ENCODE measurements around the gene IL17RC. TPM values are rescaled to one million over a fixed set of nuclear protein-coding genes. Genes with fewer than 3 reads are reported as not detected.

IL17RC gene
- total and polyA plus RNA-seq, 2 experiments from 2014 or later: 8.4 to 12.6 TPM

DNA sequence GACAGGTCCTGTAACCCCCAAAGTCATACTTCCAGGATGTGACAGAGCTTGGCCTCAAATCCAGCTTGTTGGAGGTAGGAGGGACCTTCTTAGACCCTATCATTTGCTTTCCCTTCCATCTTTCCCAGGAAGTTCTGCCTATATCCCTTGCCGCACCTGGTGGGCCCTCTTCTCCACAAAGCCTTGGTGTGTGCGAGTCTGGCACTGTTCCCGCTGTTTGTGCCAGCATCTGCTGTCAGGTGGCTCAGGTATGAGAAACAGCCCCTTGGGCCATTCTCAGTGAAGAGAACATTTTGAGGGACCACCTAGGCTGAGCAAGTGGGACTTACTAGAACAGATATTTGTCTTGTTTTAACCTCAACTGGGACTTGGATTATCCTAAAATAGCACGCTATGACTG is 13.0 kb upstream of the IL17RC start:
- Histone ChIP-seq H3K9me2 (ENCODE audit: insufficient read depth) (no peaks in the 10 kb centered on the region), H3K79me2 (replicated peaks; ENCODE audit: insufficient read depth) (no peaks in the 10 kb centered on the region), H2AFZ (no peak overlapping the region), H3K27me3 (ENCODE audit: insufficient read depth) (no peaks in the 10 kb centered on the region), H3K4me1 (ENCODE audit: insufficient read depth) (peaks cover 17% of the 10 kb centered on the region), H3K4me3 (no peak overlapping the region), H3K36me3 (ENCODE audit: insufficient read depth) (no peaks in the 10 kb centered on the region), H3F3A (replicated peaks; ENCODE audit: low read depth) (no peaks in the 10 kb centered on the region), H4K20me1 (replicated peaks; ENCODE audit: insufficient read depth) (no peaks in the 10 kb centered on the region), H3K4me2 (no peak overlapping the region), H3K27ac (ENCODE audit: low read depth) (no peak overlapping the region)
- Mint-ChIP-seq H3K9me3 (no peaks in the 10 kb centered on the region), H3K4me1 (peaks cover 20% of the 10 kb centered on the region), H3K27me3 (ENCODE audit: insufficient read depth, low read depth, poor library complexity) (peaks cover 11% of the 10 kb centered on the region), H3K36me3 (ENCODE audit: low read depth) (no peaks in the 10 kb centered on the region; the same call in 2 of the 3 replicates), H3K4me3 (no peak overlapping the region), H3K27ac (no peak overlapping the region)
- TF ChIP-seq ZNF114 (CRISPR knock-in tag; IDR thresholded peaks at IDR 0.05) (no peak), CREB1 (CRISPR knock-in tag; IDR thresholded peaks at IDR 0.05; ENCODE audit: low read depth) (no peak), EZH2 (IDR thresholded peaks at IDR 0.05; ENCODE audit: low read depth, unreplicated experiment) (no peak), EZH2phosphoT487 (IDR thresholded peaks at IDR 0.05; ENCODE audit: unreplicated experiment) (no peak), NANOG (IDR thresholded peaks at IDR 0.05; ENCODE audit: borderline replicate concordance) (no peak), ZNF331 (CRISPR knock-in tag; IDR thresholded peaks at IDR 0.05; ENCODE audit: low read depth) (no peak), POLR2AphosphoS5 (IDR thresholded peaks at IDR 0.05; ENCODE audit: low read depth) (no peak), JUNB (IDR thresholded peaks at IDR 0.05; ENCODE audit: unreplicated experiment) (no peak), STAT1 (IDR thresholded peaks at IDR 0.05; ENCODE audit: unreplicated experiment) (no peak)
- TF ChIP-seq, protein P1, sequence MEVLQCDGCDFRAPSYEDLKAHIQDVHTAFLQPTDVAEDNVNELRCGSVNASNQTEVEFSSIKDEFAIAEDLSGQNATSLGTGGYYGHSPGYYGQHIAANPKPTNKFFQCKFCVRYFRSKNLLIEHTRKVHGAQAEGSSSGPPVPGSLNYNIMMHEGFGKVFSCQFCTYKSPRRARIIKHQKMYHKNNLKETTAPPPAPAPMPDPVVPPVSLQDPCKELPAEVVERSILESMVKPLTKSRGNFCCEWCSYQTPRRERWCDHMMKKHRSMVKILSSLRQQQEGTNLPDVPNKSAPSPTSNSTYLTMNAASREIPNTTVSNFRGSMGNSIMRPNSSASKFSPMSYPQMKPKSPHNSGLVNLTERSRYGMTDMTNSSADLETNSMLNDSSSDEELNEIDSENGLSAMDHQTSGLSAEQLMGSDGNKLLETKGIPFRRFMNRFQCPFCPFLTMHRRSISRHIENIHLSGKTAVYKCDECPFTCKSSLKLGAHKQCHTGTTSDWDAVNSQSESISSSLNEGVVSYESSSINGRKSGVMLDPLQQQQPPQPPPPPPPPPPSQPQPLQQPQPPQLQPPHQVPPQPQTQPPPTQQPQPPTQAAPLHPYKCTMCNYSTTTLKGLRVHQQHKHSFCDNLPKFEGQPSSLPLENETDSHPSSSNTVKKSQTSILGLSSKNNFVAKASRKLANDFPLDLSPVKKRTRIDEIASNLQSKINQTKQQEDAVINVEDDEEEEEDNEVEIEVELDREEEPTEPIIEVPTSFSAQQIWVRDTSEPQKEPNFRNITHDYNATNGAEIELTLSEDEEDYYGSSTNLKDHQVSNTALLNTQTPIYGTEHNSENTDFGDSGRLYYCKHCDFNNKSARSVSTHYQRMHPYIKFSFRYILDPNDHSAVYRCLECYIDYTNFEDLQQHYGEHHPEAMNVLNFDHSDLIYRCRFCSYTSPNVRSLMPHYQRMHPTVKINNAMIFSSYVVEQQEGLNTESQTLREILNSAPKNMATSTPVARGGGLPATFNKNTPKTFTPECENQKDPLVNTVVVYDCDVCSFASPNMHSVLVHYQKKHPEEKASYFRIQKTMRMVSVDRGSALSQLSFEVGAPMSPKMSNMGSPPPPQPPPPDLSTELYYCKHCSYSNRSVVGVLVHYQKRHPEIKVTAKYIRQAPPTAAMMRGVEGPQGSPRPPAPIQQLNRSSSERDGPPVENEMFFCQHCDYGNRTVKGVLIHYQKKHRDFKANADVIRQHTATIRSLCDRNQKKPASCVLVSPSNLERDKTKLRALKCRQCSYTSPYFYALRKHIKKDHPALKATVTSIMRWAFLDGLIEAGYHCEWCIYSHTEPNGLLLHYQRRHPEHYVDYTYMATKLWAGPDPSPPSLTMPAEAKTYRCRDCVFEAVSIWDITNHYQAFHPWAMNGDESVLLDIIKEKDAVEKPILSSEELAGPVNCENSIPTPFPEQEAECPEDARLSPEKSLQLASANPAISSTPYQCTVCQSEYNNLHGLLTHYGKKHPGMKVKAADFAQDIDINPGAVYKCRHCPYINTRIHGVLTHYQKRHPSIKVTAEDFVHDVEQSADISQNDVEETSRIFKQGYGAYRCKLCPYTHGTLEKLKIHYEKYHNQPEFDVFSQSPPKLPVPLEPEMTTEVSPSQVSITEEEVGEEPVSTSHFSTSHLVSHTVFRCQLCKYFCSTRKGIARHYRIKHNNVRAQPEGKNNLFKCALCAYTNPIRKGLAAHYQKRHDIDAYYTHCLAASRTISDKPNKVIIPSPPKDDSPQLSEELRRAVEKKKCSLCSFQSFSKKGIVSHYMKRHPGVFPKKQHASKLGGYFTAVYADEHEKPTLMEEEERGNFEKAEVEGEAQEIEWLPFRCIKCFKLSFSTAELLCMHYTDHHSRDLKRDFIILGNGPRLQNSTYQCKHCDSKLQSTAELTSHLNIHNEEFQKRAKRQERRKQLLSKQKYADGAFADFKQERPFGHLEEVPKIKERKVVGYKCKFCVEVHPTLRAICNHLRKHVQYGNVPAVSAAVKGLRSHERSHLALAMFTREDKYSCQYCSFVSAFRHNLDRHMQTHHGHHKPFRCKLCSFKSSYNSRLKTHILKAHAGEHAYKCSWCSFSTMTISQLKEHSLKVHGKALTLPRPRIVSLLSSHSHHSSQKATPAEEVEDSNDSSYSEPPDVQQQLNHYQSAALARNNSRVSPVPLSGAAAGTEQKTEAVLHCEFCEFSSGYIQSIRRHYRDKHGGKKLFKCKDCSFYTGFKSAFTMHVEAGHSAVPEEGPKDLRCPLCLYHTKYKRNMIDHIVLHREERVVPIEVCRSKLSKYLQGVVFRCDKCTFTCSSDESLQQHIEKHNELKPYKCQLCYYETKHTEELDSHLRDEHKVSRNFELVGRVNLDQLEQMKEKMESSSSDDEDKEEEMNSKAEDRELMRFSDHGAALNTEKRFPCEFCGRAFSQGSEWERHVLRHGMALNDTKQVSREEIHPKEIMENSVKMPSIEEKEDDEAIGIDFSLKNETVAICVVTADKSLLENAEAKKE (CRISPR knock-in tag; IDR thresholded peaks at IDR 0.05): no peak
- TF ChIP-seq, protein P2, sequence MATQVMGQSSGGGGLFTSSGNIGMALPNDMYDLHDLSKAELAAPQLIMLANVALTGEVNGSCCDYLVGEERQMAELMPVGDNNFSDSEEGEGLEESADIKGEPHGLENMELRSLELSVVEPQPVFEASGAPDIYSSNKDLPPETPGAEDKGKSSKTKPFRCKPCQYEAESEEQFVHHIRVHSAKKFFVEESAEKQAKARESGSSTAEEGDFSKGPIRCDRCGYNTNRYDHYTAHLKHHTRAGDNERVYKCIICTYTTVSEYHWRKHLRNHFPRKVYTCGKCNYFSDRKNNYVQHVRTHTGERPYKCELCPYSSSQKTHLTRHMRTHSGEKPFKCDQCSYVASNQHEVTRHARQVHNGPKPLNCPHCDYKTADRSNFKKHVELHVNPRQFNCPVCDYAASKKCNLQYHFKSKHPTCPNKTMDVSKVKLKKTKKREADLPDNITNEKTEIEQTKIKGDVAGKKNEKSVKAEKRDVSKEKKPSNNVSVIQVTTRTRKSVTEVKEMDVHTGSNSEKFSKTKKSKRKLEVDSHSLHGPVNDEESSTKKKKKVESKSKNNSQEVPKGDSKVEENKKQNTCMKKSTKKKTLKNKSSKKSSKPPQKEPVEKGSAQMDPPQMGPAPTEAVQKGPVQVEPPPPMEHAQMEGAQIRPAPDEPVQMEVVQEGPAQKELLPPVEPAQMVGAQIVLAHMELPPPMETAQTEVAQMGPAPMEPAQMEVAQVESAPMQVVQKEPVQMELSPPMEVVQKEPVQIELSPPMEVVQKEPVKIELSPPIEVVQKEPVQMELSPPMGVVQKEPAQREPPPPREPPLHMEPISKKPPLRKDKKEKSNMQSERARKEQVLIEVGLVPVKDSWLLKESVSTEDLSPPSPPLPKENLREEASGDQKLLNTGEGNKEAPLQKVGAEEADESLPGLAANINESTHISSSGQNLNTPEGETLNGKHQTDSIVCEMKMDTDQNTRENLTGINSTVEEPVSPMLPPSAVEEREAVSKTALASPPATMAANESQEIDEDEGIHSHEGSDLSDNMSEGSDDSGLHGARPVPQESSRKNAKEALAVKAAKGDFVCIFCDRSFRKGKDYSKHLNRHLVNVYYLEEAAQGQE (IDR thresholded peaks at IDR 0.05; ENCODE audit: unreplicated experiment): no peak
- TF ChIP-seq, protein P3, sequence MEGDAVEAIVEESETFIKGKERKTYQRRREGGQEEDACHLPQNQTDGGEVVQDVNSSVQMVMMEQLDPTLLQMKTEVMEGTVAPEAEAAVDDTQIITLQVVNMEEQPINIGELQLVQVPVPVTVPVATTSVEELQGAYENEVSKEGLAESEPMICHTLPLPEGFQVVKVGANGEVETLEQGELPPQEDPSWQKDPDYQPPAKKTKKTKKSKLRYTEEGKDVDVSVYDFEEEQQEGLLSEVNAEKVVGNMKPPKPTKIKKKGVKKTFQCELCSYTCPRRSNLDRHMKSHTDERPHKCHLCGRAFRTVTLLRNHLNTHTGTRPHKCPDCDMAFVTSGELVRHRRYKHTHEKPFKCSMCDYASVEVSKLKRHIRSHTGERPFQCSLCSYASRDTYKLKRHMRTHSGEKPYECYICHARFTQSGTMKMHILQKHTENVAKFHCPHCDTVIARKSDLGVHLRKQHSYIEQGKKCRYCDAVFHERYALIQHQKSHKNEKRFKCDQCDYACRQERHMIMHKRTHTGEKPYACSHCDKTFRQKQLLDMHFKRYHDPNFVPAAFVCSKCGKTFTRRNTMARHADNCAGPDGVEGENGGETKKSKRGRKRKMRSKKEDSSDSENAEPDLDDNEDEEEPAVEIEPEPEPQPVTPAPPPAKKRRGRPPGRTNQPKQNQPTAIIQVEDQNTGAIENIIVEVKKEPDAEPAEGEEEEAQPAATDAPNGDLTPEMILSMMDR (conservative IDR thresholded peaks at IDR 0.05; ENCODE audit: low read depth in 2 of 2): no peak
- TF ChIP-seq, protein P4, sequence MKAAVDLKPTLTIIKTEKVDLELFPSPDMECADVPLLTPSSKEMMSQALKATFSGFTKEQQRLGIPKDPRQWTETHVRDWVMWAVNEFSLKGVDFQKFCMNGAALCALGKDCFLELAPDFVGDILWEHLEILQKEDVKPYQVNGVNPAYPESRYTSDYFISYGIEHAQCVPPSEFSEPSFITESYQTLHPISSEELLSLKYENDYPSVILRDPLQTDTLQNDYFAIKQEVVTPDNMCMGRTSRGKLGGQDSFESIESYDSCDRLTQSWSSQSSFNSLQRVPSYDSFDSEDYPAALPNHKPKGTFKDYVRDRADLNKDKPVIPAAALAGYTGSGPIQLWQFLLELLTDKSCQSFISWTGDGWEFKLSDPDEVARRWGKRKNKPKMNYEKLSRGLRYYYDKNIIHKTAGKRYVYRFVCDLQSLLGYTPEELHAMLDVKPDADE (IDR thresholded peaks at IDR 0.05): no peak
- no peak for DNase-seq (ENCODE audit: low spot score)
- no peak for ATAC-seq
